Glutamatergic neuron (in vitro differentiated cells): ENCODE results near the gene CBY2. TPM values are rescaled to one million over a fixed set of nuclear protein-coding genes. Genes with fewer than 3 reads are reported as not detected.
"Not testable (repeated sequence)": the region's sequence is repeated elsewhere in the genome, so short reads cannot be mapped to it uniquely, and the experiment has no call there.

Experiments used
- DNase-seq: peaks from one replicate; pipeline ENCODE4 v3.0.0; 2022
- H3K27ac Mint-ChIP-seq: one replicate; pipeline ENCODE4 v1.8.0; 2020; ENCODE audit warnings: mild to moderate bottlenecking, mixed read lengths, inconsistent platforms; ENCODE audit not compliant: unreplicated experiment
- H3K27me3 Mint-ChIP-seq: one replicate; pipeline ENCODE4 v1.8.0; 2020; ENCODE audit warnings: mild to moderate bottlenecking, moderate library complexity, mixed read lengths, inconsistent platforms; ENCODE audit not compliant: unreplicated experiment
- H3K36me3 Mint-ChIP-seq: one replicate; pipeline ENCODE4 v1.8.0; 2020; ENCODE audit warnings: mild to moderate bottlenecking, mixed read lengths, inconsistent platforms; ENCODE audit not compliant: unreplicated experiment
- H3K4me1 Mint-ChIP-seq: one replicate; pipeline ENCODE4 v1.8.0; 2020; ENCODE audit warnings: mild to moderate bottlenecking, low read depth, mixed read lengths, inconsistent platforms; ENCODE audit not compliant: unreplicated experiment
- H3K4me3 Mint-ChIP-seq: one replicate; pipeline ENCODE4 v1.8.0; 2020; ENCODE audit warnings: mild to moderate bottlenecking, mixed read lengths, inconsistent platforms; ENCODE audit not compliant: unreplicated experiment
- H3K9me3 Mint-ChIP-seq: one replicate; pipeline ENCODE4 v1.8.0; 2020; ENCODE audit warnings: mild to moderate bottlenecking, moderate library complexity, mixed read lengths, inconsistent platforms; ENCODE audit not compliant: unreplicated experiment
- total RNA-seq: library from RNA; stranded (reverse); fragmentation: NEBNext Ultra II Directional; extraction: Animal tissue kit (Norgen Biotek cat#: 25700); gene quantifications from one replicate; pipeline ENCODE4 v1.2.1, GENCODE V29; 2021; ENCODE audit not compliant: unreplicated experiment
- TF ChIP-seq, protein P1 (sequence below): fragments of 200-600 bp; sonication (generic); IDR thresholded peaks from one replicate; pipeline ENCODE4 v1.5.0; 2021; ENCODE audit not compliant: partially characterized antibody, unreplicated experiment

Gene CBY2
- total RNA-seq, 1 donor from 2014 or later = not detected

DNA sequence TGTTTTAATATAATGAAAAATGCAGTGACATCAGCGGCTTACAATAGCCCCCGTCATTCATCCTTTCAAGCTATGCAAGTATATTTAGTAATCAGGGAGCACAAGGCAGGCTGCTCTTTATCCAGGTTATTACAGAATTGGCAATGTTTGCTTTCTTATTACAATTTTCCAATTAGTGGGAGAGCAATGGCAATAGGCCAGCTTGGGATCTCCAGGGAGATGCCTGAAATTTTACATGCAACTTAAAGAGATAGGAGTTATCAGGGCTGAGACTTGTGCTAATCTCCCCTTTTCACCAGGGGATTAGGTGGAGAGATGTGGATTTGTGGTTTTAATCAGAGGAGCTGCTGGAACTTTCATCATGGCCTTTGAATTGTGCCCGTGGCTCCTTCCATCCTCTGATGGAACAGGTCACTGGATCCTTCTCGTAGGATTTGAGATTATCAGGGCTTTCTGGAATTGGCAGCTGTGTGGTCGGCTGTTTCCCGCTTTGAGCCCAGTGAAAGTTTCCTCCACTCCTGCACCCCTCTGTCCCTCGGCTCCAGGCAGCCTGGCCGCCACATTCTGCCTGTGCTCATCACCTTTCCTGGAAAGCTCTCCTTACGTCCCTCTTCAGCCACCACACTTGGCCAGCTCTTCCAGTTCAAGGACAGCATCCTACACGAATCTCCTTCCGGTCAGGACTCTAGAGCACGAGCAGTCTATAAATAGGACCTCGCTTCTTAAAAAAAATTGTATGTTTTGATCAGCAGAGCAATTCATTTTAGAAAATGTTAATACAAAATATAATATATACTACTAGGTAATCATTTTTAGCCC is 47.0 kb downstream of the CBY2 start:
- Mint-ChIP-seq H3K4me3 (no peak overlapping the region), H3K9me3 (peaks cover 6% of the 10 kb centered on the region), H3K27ac (no peak overlapping the region), H3K4me1 (no peaks in the 10 kb centered on the region), H3K36me3 (no peaks in the 10 kb centered on the region), H3K27me3 (peaks cover 3% of the 10 kb centered on the region)
- TF ChIP-seq, protein P1, sequence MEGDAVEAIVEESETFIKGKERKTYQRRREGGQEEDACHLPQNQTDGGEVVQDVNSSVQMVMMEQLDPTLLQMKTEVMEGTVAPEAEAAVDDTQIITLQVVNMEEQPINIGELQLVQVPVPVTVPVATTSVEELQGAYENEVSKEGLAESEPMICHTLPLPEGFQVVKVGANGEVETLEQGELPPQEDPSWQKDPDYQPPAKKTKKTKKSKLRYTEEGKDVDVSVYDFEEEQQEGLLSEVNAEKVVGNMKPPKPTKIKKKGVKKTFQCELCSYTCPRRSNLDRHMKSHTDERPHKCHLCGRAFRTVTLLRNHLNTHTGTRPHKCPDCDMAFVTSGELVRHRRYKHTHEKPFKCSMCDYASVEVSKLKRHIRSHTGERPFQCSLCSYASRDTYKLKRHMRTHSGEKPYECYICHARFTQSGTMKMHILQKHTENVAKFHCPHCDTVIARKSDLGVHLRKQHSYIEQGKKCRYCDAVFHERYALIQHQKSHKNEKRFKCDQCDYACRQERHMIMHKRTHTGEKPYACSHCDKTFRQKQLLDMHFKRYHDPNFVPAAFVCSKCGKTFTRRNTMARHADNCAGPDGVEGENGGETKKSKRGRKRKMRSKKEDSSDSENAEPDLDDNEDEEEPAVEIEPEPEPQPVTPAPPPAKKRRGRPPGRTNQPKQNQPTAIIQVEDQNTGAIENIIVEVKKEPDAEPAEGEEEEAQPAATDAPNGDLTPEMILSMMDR = no peak
- no peak for DNase-seq

DNA sequence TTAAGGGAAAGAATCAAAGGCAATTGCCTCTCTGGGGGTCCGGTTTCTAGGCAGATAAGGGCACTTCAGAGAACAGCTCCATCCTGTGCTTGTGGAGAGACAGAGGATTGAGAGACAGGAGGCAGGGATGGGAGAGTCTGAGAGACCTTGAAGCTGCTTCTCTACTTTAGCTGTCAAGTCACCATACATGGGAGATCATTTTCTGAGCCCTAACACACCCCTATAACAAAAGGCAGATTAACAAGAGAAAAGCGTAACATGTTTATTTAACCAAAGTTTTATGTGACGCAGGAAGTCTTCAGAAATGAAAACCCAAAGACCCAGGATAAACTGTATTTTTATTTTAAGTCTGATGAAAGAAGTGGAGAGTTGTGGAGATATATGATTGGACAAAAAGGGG is 48.4 kb downstream of the CBY2 start:
- H3K9me3 Mint-ChIP-seq = peaks cover 6% of the 10 kb centered on the region
- no peaks in the 10 kb centered on the region for H3K36me3 Mint-ChIP-seq
- TF ChIP-seq, protein P1 = no peak
- peaks cover 3% of the 10 kb centered on the region for H3K27me3 Mint-ChIP-seq
- no peak overlapping the region for H3K4me3 Mint-ChIP-seq
- H3K27ac Mint-ChIP-seq = no peak overlapping the region
- no peaks in the 10 kb centered on the region for H3K4me1 Mint-ChIP-seq
- no peak for DNase-seq

DNA sequence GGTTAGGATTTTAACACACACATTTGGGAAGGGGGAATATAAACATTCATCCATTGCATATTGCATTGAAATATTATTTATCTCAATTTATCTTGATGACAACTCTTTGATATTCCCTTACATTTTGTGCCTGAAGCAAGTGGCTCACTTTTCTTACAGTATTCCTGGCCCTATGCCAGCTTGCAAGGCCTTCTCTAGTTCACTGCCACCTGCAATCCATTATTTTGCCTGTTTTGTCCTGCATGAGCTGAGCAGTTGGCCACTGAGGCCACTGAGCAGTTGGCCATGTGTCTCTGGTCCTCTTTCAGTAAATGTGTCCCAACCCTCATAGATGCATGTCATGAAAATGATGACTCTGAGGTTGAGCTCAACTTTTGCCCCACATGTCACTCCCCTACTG is 49.8 kb downstream of the CBY2 start:
- TF ChIP-seq, protein P1 = no peak
- Mint-ChIP-seq H3K27ac (no peak overlapping the region), H3K27me3 (peaks cover 3% of the 10 kb centered on the region), H3K9me3 (peaks cover 6% of the 10 kb centered on the region), H3K4me3 (no peak overlapping the region), H3K36me3 (no peaks in the 10 kb centered on the region), H3K4me1 (no peaks in the 10 kb centered on the region)
- no peak for DNase-seq

DNA sequence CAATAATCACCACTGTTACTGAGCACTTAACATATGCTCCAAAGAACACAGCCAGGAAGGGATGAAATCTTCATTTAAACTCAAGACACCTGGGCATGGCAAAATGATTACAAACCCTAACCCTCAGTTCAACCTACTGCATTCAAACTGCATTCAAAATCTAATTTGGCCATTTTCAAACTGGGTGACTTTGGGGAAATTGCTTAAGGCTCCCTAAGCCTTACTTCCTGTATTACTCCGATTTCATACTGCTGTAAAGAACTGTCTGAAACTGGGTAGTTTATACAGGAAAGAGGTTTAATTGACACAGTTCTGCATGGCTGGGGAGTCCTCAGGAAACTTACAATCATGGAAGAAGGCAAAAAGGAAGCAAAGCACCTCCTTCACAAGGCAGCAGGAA is 50.4 kb downstream of the CBY2 start:
- Mint-ChIP-seq H3K27ac (no peak overlapping the region), H3K36me3 (peaks cover 1% of the 10 kb centered on the region), H3K9me3 (peaks cover 6% of the 10 kb centered on the region), H3K4me3 (no peak overlapping the region), H3K27me3 (peaks cover 4% of the 10 kb centered on the region), H3K4me1 (no peaks in the 10 kb centered on the region)
- TF ChIP-seq, protein P1 = no peak
- DNase-seq = no peak

DNA sequence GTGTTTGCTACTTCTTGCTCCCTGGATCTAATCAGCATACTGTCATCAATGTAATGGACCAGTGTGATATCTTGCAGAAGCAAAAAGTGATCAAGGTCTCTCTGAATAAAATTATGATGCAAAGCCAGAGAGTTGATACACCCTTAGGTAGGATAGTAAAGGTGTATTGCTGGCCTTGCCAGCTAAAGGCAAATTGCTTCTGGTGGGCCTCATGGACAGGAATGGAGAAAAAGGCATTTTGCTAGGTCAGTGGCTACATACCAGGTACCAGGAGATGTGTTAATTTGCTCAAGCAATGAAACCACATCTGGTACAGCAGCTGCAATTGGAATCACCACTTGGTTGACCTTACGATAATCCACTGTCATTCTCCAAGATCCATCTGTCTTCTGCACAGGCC is 54.4 kb downstream of the CBY2 start:
- H3K4me3 Mint-ChIP-seq, H3K27me3 Mint-ChIP-seq, H3K27ac Mint-ChIP-seq, DNase-seq, H3K4me1 Mint-ChIP-seq: not testable (repeated sequence)
- peaks cover 13% of the 10 kb centered on the region for H3K36me3 Mint-ChIP-seq
- peaks cover 16% of the 10 kb centered on the region for H3K9me3 Mint-ChIP-seq

DNA sequence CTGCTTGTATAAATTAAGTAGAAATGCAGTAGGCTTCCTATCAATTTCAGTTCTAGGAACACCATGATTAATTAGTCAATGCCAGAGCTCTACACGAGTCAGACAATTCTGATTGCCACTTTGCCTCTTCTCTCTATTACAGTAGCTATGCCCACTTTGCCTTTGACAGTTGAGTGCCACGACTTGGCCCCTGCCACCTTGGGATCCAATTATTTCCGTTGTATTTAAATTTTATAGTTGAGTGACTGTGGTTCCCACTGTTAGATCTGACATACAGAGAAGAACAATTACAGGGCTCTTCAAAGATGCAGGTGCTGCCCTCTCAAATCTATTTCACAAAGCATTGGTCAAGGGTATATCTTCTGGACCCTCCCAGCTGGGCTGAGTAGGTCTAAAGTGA is 55.5 kb downstream of the CBY2 start:
- peaks cover 13% of the 10 kb centered on the region for H3K36me3 Mint-ChIP-seq
- peaks cover 15% of the 10 kb centered on the region for H3K9me3 Mint-ChIP-seq
- not testable (repeated sequence) for H3K4me3 Mint-ChIP-seq, DNase-seq, H3K27ac Mint-ChIP-seq, H3K4me1 Mint-ChIP-seq, H3K27me3 Mint-ChIP-seq
